GM19395 (cell line): Measurements from ENCODE around the gene PRELID1.
A peak's percentile ranks its signal among the peaks of the same experiment; 100 is the strongest.
"Not testable (repeated sequence)": the region's sequence is repeated elsewhere in the genome, so short reads cannot be mapped to it uniquely, and the experiment has no call there.

Experiments used
- ATAC-seq: cut with Tn5 transposase; IDR thresholded peaks from one replicate; pipeline ENCODE4 v1.9.1; 2021; ENCODE audit warnings: mild to moderate bottlenecking, moderate library complexity; ENCODE audit not compliant: unreplicated experiment

Gene PRELID1

DNA sequence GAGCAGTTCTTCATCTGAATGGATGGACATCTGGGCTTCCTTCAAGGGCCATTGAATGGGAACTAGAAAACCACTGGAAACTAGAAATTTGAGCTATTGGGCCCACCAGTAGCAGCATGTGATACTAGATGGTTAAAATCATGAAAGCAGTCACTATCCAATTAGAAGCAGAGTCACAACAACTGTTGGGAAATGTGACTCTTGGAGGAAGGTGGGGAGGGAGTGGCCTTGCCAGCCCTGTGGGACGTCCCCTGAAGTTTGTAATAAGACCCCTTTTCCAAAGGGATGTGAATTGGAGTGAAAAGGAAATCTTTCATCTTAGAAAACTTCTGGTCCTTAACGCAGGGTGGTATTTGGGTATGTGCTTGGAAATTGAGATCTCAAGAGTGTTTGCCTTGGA is 5.7 kb upstream of the PRELID1 start:
- no peak for ATAC-seq

DNA sequence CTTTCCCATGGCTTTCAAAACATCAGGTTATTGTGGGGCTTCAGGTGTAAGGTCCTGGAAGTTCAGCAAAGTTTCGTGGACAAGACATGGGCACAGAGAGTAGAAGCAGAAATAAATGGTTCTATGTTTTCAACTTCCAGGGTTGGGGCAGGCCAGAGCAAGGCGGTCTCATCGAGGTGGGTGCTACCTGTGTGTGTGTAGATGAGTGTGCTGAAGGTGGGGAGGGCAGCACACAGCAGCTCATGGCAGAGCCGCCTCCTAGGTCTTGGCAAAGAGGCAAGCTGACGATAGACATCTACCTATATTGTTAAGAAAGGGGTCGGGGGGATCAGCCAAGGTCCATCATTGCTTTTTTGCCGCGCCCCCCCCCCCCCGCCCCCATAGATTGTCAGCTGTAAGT is 3.9 kb upstream of the PRELID1 start:
- ATAC-seq, result no peak

DNA sequence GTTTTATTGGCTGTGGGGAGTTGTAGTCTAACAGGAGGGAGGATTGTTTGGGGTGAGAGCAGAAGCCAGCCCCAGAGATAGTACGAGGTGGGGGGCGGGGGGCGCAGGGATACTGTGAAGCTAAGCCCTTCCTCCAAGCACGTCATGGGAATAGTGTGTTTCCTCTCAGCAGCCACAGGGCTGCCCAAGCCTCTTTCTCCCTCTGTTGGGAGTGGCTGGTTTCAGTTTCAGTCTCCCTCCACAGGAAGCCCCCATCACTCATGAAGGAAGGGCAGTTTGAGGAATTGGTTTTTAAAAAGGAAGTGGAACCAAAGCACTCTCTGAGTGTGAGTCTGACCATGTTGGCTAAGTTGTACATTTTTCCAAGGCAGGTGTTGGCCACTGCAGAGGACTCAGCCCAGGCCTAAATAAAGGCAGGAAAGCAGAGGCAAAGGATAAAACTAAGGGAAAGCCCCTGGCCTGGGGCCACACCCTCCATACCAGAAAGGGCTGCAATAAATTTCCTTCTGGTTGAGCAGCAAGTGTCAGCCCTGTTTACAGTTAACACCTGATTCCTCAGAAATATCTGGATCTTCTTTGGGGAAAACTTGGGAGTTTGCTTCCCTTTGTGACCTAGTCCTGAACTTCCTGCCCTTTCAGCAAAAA is 3.2 kb upstream of the PRELID1 start:
- ATAC-seq, result peak; percentile 59

DNA sequence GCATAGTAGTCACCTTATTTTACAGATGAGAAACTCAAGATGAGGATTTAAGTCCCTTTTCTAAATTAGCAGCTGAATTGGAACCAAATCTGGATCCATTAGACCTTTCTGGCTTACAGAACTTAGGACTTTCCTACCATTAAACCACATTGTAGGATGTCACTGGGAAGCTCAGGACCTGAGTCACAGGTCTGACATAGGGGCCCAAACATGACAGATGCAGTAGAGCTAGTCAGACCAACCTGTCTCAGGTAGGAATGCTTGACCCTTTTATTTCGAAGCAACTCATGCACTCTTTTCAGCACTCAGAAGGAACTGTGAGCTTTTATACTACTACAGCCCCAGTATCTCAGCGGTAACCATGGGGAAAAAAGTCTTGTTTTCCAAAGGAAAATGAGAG is 2.6 kb upstream of the PRELID1 start:
- ATAC-seq, result no peak

DNA sequence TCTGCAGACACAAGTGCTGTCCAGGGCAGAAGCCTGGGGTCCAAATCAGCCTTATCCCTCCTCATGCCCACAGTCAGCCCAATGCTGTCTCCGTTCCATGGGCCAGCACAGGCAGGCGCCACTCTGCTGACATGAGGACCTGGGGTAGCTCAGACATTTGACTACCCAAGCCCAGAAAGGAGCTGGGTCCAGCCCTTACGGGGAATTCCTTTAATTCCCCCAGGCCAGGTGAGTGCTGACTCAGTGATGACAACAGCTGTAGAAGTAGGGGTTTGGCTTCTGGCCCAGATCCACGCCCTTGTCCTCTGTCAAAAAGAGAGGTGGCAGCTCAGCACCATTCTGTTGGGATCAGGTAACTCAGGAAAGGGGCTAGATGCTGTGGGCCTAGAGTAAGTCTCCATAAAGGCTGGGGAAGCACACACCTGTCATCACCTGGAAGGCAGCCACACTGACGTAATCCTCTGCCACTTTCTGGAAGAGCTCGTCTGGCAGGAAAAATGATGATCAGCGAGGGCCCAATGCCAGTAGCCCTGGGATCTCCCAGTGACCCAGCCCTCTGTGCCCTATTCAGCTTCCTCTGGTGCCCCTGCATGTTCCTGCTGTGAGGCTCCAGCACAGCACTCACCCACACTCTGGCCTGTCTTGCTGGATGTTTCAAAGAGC is 2.0 kb upstream of the PRELID1 start:
- ATAC-seq, result no peak

DNA sequence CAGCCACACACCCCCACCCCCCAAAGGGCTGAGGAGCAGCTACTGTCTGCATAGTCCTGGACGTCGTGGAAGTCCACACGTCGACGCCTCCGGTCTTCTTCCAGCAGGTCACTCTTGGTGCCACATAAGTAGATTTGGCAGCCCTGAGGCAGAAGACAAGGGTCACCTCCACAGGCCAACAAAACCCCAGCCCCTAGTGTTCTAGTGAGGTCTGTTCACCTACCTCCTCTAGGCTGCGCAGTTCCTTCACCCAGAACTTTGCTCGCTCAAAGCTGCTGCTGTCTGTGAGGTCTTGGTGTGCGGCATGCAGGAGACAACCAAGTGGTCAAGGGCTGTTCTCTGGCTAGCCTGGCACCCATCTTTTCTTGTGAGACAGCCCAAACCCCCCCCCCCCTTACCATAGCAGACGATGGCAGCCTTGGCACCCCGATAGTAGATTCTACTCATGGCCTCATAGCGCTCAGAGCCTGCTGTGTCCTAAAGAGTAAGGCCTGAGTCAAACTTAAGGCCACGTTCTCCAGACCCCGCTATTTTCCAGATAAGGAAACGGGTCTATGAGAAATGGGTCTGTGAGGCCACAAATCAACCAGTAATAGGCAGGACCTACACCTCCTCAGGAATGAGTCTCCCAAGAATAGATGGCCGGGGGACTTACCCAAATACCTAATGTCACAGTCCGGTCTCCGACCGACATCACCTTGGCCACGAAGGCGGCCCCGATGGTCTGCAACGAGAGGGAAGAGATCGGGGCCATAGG is 1.1 kb upstream of the PRELID1 start:
- ATAC-seq, result no peak

DNA sequence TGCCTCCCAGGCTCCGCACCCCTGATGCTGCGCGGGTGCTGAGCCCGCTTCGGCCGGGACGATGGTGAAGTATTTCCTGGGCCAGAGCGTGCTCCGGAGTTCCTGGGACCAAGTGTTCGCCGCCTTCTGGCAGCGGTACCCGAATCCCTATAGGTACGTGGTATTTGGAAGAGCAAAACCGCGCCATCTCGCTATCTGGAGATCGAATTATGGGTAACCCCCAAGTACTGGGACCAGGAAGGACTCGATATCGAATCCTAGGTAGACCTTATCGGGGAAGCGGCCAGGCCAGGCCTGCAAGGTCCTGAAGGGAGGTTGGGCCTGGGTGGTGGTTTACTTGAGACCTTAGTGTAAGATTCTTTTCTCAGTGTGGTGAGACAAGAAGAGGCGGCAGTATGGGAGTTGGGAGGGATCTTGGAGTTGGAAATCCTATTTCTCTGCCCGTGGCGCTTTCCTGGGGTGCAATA is 359 bp downstream of the PRELID1 start:
- ATAC-seq, result peak; percentile 9

DNA sequence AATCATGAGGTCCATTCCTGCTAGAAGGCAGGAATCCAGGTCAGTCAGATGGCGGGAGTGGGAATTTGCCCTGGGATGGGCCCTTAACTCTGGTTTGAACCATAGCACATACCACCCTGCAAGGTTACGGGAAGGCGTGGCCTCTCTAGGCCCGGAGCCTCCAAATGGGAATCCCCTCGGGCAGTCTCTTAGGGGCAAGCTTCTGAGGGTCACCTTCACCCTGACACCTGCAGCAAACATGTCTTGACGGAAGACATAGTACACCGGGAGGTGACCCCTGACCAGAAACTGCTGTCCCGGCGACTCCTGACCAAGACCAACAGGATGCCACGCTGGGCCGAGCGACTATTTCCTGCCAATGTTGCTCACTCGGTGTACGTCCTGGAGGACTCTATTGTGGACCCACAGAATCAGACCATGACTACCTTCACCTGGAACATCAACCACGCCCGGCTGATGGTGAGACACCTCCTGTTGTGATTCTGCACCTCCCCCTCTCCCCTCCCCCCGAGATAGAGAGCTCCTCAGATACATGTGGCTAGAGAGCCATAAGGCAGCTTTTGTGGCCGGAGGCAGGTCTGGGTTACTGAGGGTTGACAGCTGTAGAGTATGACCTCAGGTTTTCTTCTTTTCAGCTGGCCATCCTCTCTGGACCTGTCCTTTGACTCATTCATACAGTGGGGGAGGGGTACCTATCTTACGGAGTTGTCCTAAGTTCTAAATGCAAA is 957 bp downstream of the PRELID1 start:
- ATAC-seq, result no peak

DNA sequence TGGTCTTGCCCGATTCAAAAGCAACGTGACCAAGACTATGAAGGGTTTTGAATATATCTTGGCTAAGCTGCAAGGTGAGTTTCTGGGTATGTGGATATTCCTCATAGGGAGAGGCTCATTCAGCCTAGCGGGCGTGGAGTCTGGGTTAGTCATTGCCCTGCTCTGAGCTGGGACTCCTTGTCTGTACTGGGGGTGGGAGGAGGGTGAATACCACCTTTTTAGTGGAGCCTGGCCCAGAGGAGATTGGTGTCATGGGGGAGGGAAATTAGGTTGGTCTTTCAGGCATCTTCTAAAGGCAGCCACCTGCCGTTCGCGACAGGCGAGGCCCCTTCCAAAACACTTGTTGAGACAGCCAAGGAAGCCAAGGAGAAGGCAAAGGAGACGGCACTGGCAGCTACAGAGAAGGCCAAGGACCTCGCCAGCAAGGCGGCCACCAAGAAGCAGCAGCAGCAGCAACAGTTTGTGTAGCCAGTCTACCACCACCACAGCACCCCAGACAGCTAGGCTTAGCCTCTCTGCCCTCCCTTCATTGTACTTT is 2.6 kb downstream of the PRELID1 start:
- ATAC-seq, result not testable (repeated sequence)

DNA sequence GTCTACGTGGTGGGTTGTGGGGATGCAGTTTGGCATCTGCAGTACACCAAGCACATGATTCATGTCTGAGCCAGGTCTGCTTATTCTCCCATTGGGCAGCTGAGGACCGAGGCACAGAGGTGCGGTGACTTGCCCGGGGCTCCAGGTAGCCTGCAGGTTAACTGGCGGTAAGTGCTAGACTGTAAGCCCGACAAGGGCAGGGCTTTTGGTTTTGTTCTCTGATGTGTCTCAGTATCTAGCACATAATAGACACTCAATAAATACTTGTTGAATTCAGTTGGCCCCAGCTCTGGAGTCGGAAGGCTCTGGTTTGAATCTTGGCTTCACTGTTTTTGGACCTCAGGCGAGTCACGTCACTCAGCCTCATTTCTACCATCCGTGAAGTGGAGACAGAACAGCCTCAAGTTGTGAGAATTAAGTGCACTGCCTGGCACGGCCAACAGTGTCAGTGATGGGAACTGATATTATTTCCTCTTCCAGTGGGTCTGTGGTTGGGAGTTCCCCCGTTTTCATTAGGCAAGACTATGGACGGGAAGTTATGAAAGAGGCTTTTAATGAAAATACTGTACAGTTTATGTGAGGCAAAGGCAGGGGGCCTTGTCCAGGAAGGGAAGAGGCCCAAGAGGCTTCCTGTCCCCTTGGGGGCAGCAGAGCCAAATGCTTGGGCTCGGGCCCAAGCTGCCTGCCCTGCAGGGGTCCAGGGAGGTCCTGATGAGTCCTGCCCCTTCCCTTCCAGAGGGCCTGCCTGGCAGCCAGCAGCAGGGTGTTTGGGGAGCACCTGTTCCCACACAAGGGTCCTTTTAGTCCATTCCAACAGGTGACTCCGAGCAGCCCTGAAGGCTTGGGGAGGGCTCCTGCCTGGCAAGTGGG is 3.3 kb downstream of the PRELID1 start:
- no peak for ATAC-seq

DNA sequence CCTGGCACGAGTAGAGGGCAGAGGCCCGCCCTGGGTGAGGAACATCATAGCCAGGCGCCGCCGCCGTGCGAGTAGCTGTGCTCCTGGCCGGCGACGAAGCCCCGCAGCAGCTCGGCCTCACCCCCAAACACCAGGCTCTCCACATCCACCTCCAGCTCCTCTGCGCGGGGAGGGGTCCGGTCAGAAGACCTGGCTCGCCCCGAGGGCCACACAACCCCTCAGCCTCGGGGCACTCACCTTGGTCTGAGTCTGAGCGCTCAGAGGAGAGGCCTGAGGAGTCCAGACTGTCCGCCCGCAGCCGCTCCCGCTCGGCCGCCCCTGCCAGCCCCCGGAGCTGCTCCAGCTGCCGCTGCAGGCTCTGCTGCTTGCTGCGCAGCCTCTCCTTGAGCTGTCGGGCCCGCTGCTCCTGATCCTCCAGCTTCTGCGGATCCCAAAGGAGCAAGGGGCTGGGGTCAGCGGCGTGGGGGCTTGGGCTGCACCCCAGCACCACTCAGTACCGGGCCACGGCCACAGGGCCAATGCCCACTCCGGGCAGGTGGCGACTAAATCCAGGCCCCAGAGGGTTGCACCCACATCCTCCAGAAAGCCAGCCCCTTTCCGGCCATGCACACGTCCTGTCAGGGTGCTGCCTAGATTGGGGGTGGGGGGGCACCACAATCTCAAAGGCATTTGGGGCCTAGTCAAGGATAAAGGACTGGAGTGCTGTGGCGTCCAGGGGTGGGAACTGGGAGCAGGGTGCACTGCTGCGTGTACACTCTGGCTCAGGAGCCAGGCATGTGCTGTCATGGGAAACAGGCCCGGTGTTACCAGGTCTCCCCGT is 4.2 kb downstream of the PRELID1 start:
- ATAC-seq, result no peak

DNA sequence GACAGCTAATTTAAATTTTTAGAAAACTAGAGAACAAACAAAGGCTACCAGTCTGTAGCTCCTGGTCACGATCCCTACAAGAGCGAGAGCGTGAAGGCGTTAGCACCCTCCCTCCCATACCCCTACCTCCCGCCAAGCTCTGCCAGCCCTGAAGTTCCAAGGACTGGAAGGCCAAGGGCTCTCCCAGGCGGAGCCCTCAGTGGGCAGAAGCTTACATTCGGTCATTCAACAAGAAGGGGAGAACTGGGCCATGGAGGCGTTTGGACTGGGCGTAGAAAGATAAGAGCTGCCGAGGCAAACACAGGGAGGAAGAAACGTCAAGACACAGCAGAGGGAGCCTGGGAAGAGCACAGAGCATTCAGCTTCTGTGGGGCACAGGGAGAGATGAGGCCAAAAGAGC is 5.1 kb downstream of the PRELID1 start:
- ATAC-seq, result no peak

DNA sequence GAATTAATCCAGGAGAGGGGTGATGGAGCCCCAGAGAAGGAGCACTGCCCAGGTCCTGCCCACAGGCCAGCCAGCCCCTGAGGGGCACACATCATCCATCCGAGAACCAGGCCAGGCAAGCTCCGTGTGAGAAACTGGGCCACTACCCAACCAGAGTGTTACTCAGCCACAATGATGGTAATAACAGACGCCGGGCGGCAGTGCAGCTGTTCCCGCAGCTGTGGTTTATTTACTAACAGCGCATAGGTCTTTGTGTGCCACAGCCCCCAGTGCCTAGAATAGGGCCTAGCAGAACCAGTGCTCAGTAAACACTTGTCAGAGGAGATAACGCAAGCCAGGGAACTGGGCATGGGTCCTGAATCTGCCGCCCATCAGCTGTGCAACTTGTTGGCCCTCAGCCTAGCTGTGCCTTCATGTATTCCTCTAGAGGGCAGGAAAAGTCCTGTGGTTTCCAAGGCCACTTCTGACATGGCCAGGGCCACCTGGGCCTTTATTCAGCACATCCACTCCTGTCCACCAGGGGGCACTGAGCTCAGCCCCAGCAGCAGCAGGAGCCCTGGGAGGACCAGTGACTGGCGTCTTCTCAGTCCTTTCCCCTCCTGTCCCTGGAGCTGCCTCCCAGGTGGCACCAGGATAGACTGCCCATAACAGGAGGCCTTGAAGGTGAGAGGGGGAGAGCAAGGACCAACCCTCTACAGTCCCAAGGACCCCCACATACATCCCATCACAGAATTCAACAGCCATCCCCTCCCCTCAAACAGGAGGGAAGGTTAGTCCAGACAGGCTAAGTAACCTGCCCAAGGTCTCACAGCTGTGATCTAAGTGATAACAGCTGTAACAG is 6.0 kb downstream of the PRELID1 start:
- no peak for ATAC-seq

DNA sequence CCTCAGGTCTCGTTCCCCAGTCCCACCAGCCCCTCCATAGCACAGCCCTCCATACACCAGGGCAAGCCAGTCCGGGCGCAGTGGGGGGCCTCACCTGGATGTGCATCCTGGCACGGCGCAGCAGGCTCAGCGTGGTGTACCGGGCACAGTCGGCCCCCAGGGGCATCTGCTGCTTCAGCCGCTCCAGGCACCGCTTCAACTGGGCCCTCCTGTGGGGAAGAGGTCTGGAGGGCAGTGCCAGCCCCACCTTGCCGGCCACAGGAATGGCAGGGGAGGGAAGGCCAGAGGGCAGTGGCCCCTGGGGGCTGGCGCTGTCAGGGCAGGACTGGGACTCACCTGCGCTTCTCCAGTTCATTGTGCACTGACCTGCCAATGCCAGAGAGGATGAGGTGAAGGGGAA is 6.7 kb downstream of the PRELID1 start:
- no peak for ATAC-seq

DNA sequence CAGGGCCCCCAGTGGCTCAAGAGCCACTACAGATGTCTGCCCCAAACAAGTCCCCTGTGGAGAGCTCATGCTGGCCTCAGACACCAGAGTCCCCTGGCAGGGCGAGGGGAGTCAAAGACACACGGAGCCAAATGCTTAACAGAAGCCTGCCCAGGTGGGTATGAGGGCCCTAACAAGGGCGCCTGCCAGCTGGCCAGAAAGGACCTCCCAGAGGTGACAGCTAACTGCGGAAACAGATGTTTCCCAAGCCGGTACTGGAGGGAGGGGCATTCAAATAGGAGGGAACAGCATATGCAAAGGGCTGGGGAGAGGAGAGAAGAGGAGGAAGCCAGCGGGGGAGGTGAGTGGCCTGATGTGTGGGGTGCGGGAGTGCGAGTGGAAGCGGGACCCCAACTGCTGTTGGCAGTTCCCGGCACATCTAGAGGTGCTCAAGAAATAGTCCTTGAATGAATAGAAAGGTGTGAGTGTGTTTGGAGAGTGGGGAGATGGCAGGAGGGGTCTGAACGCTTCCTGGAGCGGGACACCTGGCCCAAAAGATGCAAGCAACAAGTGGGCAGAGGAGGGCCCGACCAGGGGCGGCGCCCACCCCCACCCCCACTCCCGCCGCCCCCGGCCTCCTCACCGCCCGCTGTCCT is 7.3 kb downstream of the PRELID1 start:
- ATAC-seq, result no peak

DNA sequence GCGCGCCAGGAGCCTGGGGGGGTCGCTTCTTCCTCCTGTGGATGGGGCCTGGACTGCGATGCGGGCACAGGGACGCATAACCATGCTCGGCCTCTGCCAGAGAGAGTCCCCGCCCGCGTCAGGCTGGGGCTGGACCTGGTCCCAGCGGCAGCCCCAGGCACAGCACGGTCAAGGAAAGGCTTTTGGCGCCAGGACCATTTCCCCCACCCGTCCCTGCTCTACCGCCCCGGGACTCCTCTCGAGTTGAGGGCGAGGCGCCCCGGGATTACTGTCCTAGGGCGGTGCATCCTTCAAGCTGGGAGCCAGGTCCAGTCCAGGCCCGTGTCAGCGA is 7.8 kb downstream of the PRELID1 start:
- peak; percentile 1 for ATAC-seq

DNA sequence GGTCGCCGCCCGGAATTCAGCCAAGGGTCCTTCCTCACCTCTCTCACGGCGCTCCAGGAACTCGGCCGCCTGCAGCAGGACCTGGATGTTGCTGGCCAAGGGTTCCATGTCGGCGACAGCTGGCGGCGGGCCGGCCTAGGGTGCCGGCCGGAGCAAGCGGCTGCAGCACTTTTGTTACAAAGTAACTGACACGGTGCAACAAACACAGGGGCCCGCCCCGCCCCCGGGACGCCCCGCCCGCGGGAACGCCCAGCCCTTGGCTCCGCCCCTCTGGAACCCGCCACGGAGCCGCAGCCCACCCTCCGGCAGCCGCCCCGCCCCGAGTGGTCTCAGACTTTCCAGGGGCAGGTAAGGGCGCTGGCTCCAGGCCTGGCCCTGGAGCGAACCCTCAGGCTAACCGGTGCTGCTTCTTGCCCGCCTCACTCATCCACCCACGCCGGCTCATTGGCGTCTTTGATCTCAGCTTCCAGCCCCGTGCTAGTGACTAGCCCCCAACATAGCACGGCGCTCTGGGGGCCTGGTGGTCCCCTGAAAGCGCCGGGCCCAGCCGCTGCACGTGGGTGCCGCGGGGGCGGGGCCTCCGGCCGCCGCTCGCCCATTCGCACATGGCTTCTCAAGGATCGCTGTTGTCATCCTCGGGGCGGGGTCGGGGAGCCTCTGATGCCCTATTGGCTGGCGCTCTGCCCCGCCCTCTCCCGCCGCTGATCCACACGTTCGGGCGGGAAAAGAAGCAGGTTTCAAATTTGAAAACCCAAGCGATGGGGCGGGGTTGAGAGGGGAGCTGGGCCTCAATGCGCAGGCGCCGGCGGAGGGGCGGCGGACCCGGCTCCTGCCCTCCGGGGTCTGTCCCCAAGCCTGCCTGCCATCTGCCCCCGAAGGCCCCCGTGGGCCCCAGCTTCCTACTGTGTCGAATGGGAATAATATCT is 8.4 kb downstream of the PRELID1 start, which contains the start of gene MXD3:
MXD3 (minus strand) TSS at position 176 of the 926 bp plus-strand sequence; CDS start at position 108, 68 bp downstream.
- ATAC-seq, result peak; percentile 78
